ENCODE results near the gene TYSND1.

TYSND1 gene, protein sequence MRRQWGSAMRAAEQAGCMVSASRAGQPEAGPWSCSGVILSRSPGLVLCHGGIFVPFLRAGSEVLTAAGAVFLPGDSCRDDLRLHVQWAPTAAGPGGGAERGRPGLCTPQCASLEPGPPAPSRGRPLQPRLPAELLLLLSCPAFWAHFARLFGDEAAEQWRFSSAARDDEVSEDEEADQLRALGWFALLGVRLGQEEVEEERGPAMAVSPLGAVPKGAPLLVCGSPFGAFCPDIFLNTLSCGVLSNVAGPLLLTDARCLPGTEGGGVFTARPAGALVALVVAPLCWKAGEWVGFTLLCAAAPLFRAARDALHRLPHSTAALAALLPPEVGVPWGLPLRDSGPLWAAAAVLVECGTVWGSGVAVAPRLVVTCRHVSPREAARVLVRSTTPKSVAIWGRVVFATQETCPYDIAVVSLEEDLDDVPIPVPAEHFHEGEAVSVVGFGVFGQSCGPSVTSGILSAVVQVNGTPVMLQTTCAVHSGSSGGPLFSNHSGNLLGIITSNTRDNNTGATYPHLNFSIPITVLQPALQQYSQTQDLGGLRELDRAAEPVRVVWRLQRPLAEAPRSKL

DNA sequence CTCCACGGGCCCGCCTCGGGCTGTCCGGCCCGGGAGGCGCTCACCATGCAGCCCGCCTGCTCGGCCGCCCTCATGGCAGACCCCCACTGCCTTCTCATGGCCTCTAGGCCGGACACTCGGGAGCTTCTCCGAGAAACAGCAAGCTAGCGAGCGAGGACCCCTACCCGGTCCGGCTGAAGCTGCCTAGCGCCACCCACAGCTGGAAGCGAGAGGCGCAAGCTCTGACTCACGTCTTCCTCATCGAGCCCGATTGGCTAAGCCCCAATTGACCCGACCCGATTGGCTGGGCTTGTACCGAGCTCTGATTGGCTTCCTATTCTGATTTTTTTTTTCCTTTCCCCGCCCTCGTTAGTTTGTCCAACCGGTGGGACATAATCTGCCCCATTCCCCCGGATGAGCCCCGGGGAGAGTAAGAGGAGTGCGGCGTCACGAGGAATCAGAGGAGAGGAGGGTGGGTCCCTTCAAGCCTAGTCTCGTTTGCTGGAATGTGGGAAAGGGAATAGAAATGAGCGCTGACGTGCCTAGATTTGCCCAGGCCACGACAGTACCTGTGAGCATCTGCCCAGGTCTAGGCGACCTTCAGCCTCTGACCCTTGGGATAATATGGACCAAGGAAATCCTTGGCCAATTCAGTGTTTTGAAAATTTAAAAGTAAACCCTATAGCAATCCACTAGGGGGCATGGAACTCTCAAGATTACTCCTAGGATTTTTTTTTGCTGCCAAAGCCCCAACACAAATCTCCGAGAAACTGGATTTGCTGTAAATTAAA lies at the start of gene TYSND1:
Gene TYSND1, minus strand, starts transcription at position 212 of the 770 bp plus-strand sequence. Its CDS starts 114 bp downstream, at position 98.
- peaks cover 11% of the 10 kb centered on the region for H3K4me1 ChIP-seq (ENCODE audit: control insufficient read depth, insufficient read depth, low read length)
- H3K36me3 ChIP-seq (ENCODE audit: control insufficient read depth, insufficient read depth, low read length): peaks cover 21% of the 10 kb centered on the region
- H3K9me3 ChIP-seq (ENCODE audit: control insufficient read depth, insufficient read depth, low read depth, low read length): no peaks in the 10 kb centered on the region
- H3K4me3 ChIP-seq (ENCODE audit: low read depth, low read length): peak within 1 kb of the TSS; percentile 82
- H3K27me3 ChIP-seq (ENCODE audit: control insufficient read depth, insufficient read depth, low read length): no peaks in the 10 kb centered on the region
- H3K9ac ChIP-seq (ENCODE audit: low read length): peak within 1 kb of the TSS; percentile 89
- H3K27ac ChIP-seq (ENCODE audit: low read depth, low read length): peak within 1 kb of the TSS; percentile 62; the same call in 1 of the 2 replicates

DNA sequence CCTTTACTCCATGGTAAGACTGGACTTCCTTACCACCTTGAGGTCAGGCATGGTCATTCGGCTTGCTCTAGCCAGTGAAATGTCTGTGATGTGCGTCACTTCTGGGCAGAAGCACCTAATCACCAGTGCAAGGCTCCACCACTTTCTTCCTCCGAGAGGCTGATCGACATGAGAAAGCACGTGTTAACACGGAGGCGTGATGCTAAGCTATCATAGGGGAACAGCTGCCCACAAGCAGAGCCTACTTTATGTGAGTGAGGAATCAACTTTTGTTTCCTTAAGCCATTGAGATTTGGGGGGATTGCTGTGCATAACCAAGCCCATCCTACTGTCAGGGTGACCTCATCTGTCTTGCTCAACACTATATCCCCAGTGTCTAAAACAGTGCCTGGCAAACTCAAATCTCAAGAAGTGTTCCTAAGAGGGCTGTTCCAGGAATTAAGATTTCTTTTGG lies 46.9 kb upstream of the TYSND1 start:
- Histone ChIP-seq H3K27ac (ENCODE audit: low read depth, low read length) (no peak overlapping the region), H3K4me3 (ENCODE audit: low read depth, low read length) (no peak overlapping the region), H3K36me3 (ENCODE audit: control insufficient read depth, insufficient read depth, low read length) (peaks cover 7% of the 10 kb centered on the region), H3K9me3 (ENCODE audit: control insufficient read depth, insufficient read depth, low read depth, low read length) (no peaks in the 10 kb centered on the region), H3K27me3 (ENCODE audit: control insufficient read depth, insufficient read depth, low read length) (no peaks in the 10 kb centered on the region), H3K4me1 (ENCODE audit: control insufficient read depth, insufficient read depth, low read length) (no peaks in the 10 kb centered on the region), H3K9ac (ENCODE audit: low read length) (no peak overlapping the region)

DNA sequence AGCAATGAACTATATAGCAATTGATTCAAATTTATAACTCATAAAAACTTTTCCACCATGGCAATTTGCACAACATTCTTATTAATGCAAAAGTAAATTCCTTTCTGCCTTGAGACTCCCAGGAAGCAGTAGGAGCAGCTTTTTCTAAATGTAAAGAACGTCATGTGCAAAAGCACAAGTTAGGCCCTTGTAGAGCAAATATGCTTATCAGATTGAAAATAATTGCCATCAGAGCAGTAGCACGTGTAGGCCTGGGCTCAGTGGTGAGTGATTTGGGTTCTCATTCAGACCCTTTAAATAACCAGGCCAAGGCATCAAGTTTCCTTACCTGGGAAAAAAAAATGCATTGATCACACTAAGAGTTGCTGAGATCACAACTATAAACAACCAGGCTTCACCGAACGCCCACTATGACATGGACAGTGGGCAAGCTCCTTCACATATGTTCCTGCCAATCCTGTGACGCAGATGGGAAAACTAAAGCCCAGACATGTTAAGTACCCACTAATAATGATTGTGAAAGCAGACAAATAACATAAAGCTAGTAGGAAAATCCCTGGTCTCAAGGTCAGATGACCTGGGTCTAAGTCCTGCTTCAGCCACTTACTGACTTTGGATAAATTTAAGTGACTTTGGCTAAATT lies 45.9 kb upstream of the TYSND1 start:
- Histone ChIP-seq H3K4me3 (ENCODE audit: low read depth, low read length) (no peak overlapping the region), H3K27ac (ENCODE audit: low read depth, low read length) (no peak overlapping the region), H3K36me3 (ENCODE audit: control insufficient read depth, insufficient read depth, low read length) (peaks cover 5% of the 10 kb centered on the region), H3K27me3 (ENCODE audit: control insufficient read depth, insufficient read depth, low read length) (no peaks in the 10 kb centered on the region), H3K9me3 (ENCODE audit: control insufficient read depth, insufficient read depth, low read depth, low read length) (no peaks in the 10 kb centered on the region), H3K9ac (ENCODE audit: low read length) (no peak overlapping the region), H3K4me1 (ENCODE audit: control insufficient read depth, insufficient read depth, low read length) (no peaks in the 10 kb centered on the region)

DNA sequence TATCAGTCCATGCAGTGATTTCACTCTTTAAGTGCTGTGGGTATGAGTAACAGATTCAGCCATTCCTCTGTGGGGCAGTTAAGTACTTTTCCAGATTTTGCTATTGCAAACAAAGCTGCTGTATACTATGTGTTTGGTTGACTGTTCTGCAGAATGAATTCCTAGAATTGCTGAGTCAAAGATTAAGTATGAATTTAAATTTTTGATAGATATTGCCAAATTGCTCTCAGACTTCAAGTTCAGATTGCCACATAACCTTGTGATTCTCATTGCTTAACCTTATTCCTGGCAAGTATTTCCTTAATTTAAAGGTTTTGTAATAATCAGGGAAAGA lies 45.4 kb upstream of the TYSND1 start:
- Histone ChIP-seq H3K4me3 (ENCODE audit: low read depth, low read length) (no peak overlapping the region), H3K27me3 (ENCODE audit: control insufficient read depth, insufficient read depth, low read length) (no peaks in the 10 kb centered on the region), H3K36me3 (ENCODE audit: control insufficient read depth, insufficient read depth, low read length) (peaks cover under 1% of the 10 kb centered on the region; the same call in 1 of the 2 replicates), H3K9ac (ENCODE audit: low read length) (no peak overlapping the region), H3K27ac (ENCODE audit: low read depth, low read length) (no peak overlapping the region), H3K9me3 (ENCODE audit: control insufficient read depth, insufficient read depth, low read depth, low read length) (no peaks in the 10 kb centered on the region), H3K4me1 (ENCODE audit: control insufficient read depth, insufficient read depth, low read length) (no peaks in the 10 kb centered on the region)

DNA sequence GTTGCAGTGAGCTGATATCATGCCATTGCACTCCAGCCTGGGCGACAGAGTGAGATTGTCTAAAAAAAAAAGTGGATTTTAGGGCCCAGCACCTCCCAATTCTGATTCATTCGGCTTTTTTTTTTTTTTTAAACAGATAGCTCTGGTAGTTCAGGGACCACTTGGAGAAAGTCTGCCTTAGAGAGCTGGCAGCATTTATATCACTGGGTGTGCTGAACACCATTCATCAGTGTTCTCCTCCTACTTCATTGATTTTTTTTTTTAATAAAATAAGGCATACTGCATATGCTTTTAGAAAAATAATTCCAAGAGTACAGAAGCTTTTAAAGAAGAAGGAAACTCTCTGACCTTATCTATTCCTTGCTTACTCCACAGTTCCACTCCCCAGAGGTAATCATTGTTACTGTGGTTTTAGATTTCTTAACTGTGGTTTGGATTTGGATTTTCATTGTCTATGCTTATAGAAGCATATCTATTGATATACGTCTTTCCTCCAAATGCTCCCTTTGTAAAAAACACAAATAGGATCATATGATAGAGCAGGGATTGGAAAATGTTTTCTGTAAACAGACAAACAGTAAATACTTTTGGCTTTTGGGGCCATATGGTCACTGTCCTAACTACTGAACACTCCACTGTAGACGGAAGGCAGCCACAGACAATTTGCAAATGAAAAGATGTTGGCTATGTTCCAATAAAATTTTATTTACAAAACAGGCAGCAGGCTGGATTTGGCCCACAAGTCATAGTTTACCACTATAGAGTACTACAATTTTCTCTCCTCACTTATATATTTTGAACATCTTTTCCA lies 44.9 kb upstream of the TYSND1 start:
- no peak overlapping the region for H3K4me3 ChIP-seq (ENCODE audit: low read depth, low read length)
- H3K9ac ChIP-seq (ENCODE audit: low read length): no peak overlapping the region
- no peak overlapping the region for H3K27ac ChIP-seq (ENCODE audit: low read depth, low read length)
- no peaks in the 10 kb centered on the region for H3K27me3 ChIP-seq (ENCODE audit: control insufficient read depth, insufficient read depth, low read length)
- H3K9me3 ChIP-seq (ENCODE audit: control insufficient read depth, insufficient read depth, low read depth, low read length): no peaks in the 10 kb centered on the region
- no peaks in the 10 kb centered on the region for H3K36me3 ChIP-seq (ENCODE audit: control insufficient read depth, insufficient read depth, low read length)
- no peaks in the 10 kb centered on the region for H3K4me1 ChIP-seq (ENCODE audit: control insufficient read depth, insufficient read depth, low read length)

DNA sequence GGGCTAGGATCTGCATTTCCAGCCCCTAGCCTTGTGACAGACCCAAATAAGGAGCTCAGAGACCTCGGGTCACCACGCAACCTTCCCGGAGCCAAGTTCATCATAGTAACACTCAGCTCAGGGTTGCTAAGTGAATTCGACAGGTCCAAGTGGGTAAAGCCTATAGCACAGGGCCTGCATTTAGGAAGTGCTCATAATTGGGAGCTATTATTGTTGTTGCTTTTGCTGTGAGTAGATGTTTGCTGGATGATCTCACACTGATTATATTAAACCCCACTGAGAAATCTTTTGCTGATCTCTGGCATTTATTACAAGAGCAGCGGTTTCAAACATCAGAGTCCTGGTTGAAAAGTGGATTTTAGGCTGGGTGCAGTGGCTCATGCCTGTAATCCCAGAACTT lies 44.1 kb upstream of the TYSND1 start:
- H3K4me1 ChIP-seq (ENCODE audit: control insufficient read depth, insufficient read depth, low read length): no peaks in the 10 kb centered on the region
- H3K36me3 ChIP-seq (ENCODE audit: control insufficient read depth, insufficient read depth, low read length): no peaks in the 10 kb centered on the region
- H3K9ac ChIP-seq (ENCODE audit: low read length): no peak overlapping the region
- no peaks in the 10 kb centered on the region for H3K27me3 ChIP-seq (ENCODE audit: control insufficient read depth, insufficient read depth, low read length)
- no peak overlapping the region for H3K27ac ChIP-seq (ENCODE audit: low read depth, low read length)
- H3K4me3 ChIP-seq (ENCODE audit: low read depth, low read length): no peak overlapping the region
- H3K9me3 ChIP-seq (ENCODE audit: control insufficient read depth, insufficient read depth, low read depth, low read length): no peaks in the 10 kb centered on the region

DNA sequence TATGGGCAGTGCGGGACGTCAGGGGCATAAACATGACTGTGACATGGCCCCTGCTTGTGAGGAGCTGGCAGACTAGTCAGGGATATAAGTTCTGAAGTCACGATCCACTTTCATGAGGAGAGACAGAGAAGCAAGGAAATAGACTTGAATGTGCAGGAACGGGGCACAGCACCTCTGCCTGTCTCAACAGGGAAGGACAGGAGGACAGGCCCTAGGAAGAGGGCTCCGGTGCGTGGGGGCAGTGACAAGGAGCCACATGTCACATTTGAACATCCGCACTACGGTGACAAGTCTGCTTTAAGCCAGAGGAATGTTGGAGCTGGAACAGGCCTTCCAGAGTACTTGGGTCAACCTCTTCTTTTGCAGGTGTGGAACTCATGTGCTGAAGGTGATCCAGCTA lies 43.6 kb upstream of the TYSND1 start:
- Histone ChIP-seq H3K4me1 (ENCODE audit: control insufficient read depth, insufficient read depth, low read length) (no peaks in the 10 kb centered on the region), H3K9ac (ENCODE audit: low read length) (no peak overlapping the region)

DNA sequence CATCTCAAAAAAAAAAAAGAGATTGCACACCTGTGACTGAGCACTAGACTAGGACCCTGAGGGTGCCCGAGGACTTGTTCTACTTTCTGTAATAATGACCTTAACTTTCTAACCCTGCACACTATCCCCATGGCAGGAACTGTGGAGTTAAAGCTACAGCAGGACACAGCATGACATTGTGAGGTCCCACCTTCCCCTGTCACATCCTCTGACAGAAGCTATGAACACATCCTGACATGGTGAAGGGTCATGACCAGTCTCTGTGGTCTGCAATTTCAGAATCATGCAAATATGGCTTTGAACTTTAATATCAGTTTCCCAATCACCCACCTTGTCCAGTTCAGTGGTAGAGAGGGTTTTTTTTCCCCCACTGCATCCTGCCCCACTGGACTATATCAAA lies 42.3 kb upstream of the TYSND1 start:
- Histone ChIP-seq H3K9ac (ENCODE audit: low read length) (no peak overlapping the region), H3K27me3 (ENCODE audit: control insufficient read depth, insufficient read depth, low read length) (peaks cover 1% of the 10 kb centered on the region; the same call in 1 of the 2 replicates), H3K36me3 (ENCODE audit: control insufficient read depth, insufficient read depth, low read length) (no peaks in the 10 kb centered on the region), H3K9me3 (ENCODE audit: control insufficient read depth, insufficient read depth, low read depth, low read length) (no peaks in the 10 kb centered on the region), H3K4me1 (ENCODE audit: control insufficient read depth, insufficient read depth, low read length) (no peaks in the 10 kb centered on the region), H3K4me3 (ENCODE audit: low read depth, low read length) (no peak overlapping the region), H3K27ac (ENCODE audit: low read depth, low read length) (no peak overlapping the region)

More for the DNA sequence above, 43.6 kb upstream of the TYSND1 start:
- H3K27ac ChIP-seq (ENCODE audit: low read depth, low read length): no peak overlapping the region
- no peak overlapping the region for H3K4me3 ChIP-seq (ENCODE audit: low read depth, low read length)
- H3K9me3 ChIP-seq (ENCODE audit: control insufficient read depth, insufficient read depth, low read depth, low read length): no peaks in the 10 kb centered on the region
- H3K36me3 ChIP-seq (ENCODE audit: control insufficient read depth, insufficient read depth, low read length): no peaks in the 10 kb centered on the region
- no peaks in the 10 kb centered on the region for H3K27me3 ChIP-seq (ENCODE audit: control insufficient read depth, insufficient read depth, low read length)

DNA sequence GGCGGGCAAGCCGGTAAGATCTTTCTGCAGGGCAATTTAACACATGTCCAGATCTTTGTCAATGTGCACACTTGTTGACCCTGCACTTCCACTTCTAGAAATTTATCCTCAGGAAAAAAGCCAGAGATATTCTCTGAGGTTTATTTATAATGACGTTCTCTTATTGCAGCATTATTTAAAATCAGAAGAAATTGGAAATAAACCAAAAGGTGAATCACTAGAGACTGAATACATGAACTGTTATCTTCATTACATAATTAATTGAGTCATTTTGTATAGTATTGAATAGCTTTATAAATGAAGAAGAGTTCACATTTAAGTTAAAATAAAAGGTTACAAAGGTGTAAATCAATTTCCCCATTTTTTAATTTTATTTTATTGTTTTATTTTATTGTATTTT lies 40.1 kb upstream of the TYSND1 start:
- Histone ChIP-seq H3K9ac (ENCODE audit: low read length) (no peak overlapping the region), H3K4me1 (ENCODE audit: control insufficient read depth, insufficient read depth, low read length) (no peaks in the 10 kb centered on the region), H3K27ac (ENCODE audit: low read depth, low read length) (no peak overlapping the region), H3K27me3 (ENCODE audit: control insufficient read depth, insufficient read depth, low read length) (peaks cover 5% of the 10 kb centered on the region; the same call in 1 of the 2 replicates), H3K9me3 (ENCODE audit: control insufficient read depth, insufficient read depth, low read depth, low read length) (no peaks in the 10 kb centered on the region), H3K36me3 (ENCODE audit: control insufficient read depth, insufficient read depth, low read length) (no peaks in the 10 kb centered on the region), H3K4me3 (ENCODE audit: low read depth, low read length) (no peak overlapping the region)

DNA sequence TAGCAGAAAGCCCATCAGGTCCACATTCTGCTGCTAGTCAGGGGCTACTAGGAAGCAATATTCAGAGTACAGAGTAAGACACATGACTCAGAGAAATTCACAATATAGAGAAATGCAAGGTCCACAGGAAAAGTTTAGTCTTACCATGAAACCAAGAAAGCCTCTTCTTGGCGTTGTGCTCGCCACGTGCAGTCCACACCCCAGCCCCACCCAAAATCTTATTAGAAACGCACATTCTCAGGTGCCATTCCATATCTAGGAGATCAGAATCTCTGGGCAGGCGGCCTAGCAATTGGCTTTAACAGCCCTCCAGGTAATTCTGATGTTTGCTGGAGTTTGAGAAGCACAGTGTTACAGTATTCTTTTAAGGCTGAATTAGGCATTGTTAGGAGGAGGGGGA lies 39.6 kb upstream of the TYSND1 start:
- no peak overlapping the region for H3K9ac ChIP-seq (ENCODE audit: low read length)
- H3K36me3 ChIP-seq (ENCODE audit: control insufficient read depth, insufficient read depth, low read length): no peaks in the 10 kb centered on the region
- H3K4me1 ChIP-seq (ENCODE audit: control insufficient read depth, insufficient read depth, low read length): no peaks in the 10 kb centered on the region
- no peak overlapping the region for H3K27ac ChIP-seq (ENCODE audit: low read depth, low read length)
- no peak overlapping the region for H3K4me3 ChIP-seq (ENCODE audit: low read depth, low read length)
- H3K27me3 ChIP-seq (ENCODE audit: control insufficient read depth, insufficient read depth, low read length): peaks cover 5% of the 10 kb centered on the region; the same call in 1 of the 2 replicates
- no peaks in the 10 kb centered on the region for H3K9me3 ChIP-seq (ENCODE audit: control insufficient read depth, insufficient read depth, low read depth, low read length)
